Endothelial cell (in vitro differentiated cells): Measurements from ENCODE around the gene TMEM135. TPM values are rescaled to one million over a fixed set of nuclear protein-coding genes. Genes with fewer than 3 reads are reported as not detected.

Experiments used
- DNase-seq: peaks from one replicate; pipeline ENCODE4 v3.0.0; 2021; ENCODE audit warnings: low spot score
- H3K27ac Mint-ChIP-seq: one replicate; pipeline ENCODE4 v1.8.0; 2021; ENCODE audit warnings: mixed read lengths, inconsistent platforms; ENCODE audit not compliant: unreplicated experiment
- H3K27me3 Mint-ChIP-seq: one replicate; pipeline ENCODE4 v1.8.0; 2021; ENCODE audit warnings: mild to moderate bottlenecking, moderate library complexity, mixed read lengths, inconsistent platforms; ENCODE audit not compliant: unreplicated experiment
- H3K36me3 Mint-ChIP-seq: one replicate; pipeline ENCODE4 v1.8.0; 2021; ENCODE audit warnings: mild to moderate bottlenecking, low read depth, mixed read lengths, inconsistent platforms; ENCODE audit not compliant: unreplicated experiment
- H3K4me1 Mint-ChIP-seq: one replicate; pipeline ENCODE4 v1.8.0; 2021; ENCODE audit warnings: mild to moderate bottlenecking, mixed read lengths, inconsistent platforms; ENCODE audit not compliant: unreplicated experiment
- H3K4me3 Mint-ChIP-seq: one replicate; pipeline ENCODE4 v1.8.0; 2021; ENCODE audit warnings: mild to moderate bottlenecking, mixed read lengths, inconsistent platforms; ENCODE audit not compliant: unreplicated experiment
- H3K9me3 Mint-ChIP-seq: one replicate; pipeline ENCODE4 v1.8.0; 2021; ENCODE audit warnings: mixed read lengths, inconsistent platforms; ENCODE audit not compliant: unreplicated experiment
- total RNA-seq: library from RNA; stranded (reverse); fragmentation: NEBNext Ultra II Directional; extraction: Animal tissue kit (Norgen Biotek cat#: 25700); gene quantifications from one replicate; pipeline ENCODE4 v1.2.1, GENCODE V29; 2021; ENCODE audit not compliant: unreplicated experiment
- TF ChIP-seq, protein P1 (sequence below): fragments of 200-600 bp; sonication (generic); IDR thresholded peaks from one replicate; pipeline ENCODE4 v1.5.0; 2021; ENCODE audit warnings: antibody characterized with exemption; ENCODE audit not compliant: unreplicated experiment

Gene TMEM135
- total RNA-seq, 1 donor from 2014 or later: 49.7 TPM

GRCh38 chr11:87125257-87125656 lies 87.5 kb downstream of the TMEM135 start:
- Mint-ChIP-seq H3K27me3 (no peaks in the 10 kb centered on the region), H3K36me3 (no peaks in the 10 kb centered on the region), H3K9me3 (no peaks in the 10 kb centered on the region), H3K4me1 (peaks cover 5% of the 10 kb centered on the region), H3K27ac (no peak overlapping the region), H3K4me3 (no peak overlapping the region)
- TF ChIP-seq, protein P1, sequence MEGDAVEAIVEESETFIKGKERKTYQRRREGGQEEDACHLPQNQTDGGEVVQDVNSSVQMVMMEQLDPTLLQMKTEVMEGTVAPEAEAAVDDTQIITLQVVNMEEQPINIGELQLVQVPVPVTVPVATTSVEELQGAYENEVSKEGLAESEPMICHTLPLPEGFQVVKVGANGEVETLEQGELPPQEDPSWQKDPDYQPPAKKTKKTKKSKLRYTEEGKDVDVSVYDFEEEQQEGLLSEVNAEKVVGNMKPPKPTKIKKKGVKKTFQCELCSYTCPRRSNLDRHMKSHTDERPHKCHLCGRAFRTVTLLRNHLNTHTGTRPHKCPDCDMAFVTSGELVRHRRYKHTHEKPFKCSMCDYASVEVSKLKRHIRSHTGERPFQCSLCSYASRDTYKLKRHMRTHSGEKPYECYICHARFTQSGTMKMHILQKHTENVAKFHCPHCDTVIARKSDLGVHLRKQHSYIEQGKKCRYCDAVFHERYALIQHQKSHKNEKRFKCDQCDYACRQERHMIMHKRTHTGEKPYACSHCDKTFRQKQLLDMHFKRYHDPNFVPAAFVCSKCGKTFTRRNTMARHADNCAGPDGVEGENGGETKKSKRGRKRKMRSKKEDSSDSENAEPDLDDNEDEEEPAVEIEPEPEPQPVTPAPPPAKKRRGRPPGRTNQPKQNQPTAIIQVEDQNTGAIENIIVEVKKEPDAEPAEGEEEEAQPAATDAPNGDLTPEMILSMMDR: no peak
- DNase-seq: no peak

GRCh38 chr11:87127101-87127500 lies 89.4 kb downstream of the TMEM135 start:
- Mint-ChIP-seq H3K4me3 (no peak overlapping the region), H3K27ac (no peak overlapping the region)
- no peak for DNase-seq

DNA sequence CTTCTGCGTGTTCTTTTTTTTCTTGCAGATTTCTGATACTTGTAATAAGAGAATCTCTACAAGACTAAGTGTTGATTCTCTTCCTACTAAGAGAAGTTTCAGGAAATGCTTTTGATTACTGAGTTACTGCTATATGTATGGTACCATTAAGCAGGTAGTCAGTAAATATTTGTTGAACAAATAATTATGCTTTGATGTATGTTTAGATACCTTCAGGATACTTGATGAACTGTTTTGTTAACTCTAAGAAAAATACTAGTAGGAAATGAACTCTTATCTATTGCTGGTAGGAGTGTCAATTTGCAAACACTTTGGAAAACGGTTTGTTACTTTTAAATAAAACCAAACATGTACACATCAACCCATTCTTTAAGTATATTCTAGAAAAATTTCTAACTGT lies 90.6 kb downstream of the TMEM135 start:
- TF ChIP-seq, protein P1: no peak
- Mint-ChIP-seq H3K9me3 (no peaks in the 10 kb centered on the region), H3K27ac (no peak overlapping the region), H3K4me3 (no peak overlapping the region), H3K36me3 (no peaks in the 10 kb centered on the region), H3K4me1 (peaks cover 5% of the 10 kb centered on the region), H3K27me3 (no peaks in the 10 kb centered on the region)
- DNase-seq: no peak

More at GRCh38 chr11:87127101-87127500, 89.4 kb downstream of the TMEM135 start:
- H3K27me3 Mint-ChIP-seq: no peaks in the 10 kb centered on the region
- TF ChIP-seq, protein P1: no peak
- peaks cover 5% of the 10 kb centered on the region for H3K4me1 Mint-ChIP-seq
- H3K36me3 Mint-ChIP-seq: no peaks in the 10 kb centered on the region
- H3K9me3 Mint-ChIP-seq: no peaks in the 10 kb centered on the region

GRCh38 chr11:87134524-87135106 lies 96.9 kb downstream of the TMEM135 start:
- peaks cover 7% of the 10 kb centered on the region for H3K36me3 Mint-ChIP-seq
- peaks cover 2% of the 10 kb centered on the region for H3K4me1 Mint-ChIP-seq
- H3K9me3 Mint-ChIP-seq: peaks cover 4% of the 10 kb centered on the region
- H3K27me3 Mint-ChIP-seq: no peaks in the 10 kb centered on the region
- no peak for DNase-seq
- no peak overlapping the region for H3K4me3 Mint-ChIP-seq
- no peak overlapping the region for H3K27ac Mint-ChIP-seq
- TF ChIP-seq, protein P1: no peak

GRCh38 chr11:87136236-87136635 lies 98.5 kb downstream of the TMEM135 start:
- Mint-ChIP-seq H3K36me3 (peaks cover 13% of the 10 kb centered on the region), H3K4me3 (no peak overlapping the region), H3K27me3 (no peaks in the 10 kb centered on the region), H3K4me1 (peaks cover 2% of the 10 kb centered on the region), H3K27ac (no peak overlapping the region), H3K9me3 (peaks cover 4% of the 10 kb centered on the region)
- DNase-seq: no peak
- TF ChIP-seq, protein P1: no peak
